GM19193 (cell line): ENCODE results near the gene DHRS3.

Source experiments
- POLR2A ChIP-seq: IDR thresholded peaks from 4 replicates; pipeline ENCODE4 v1.6.1; 2011; ENCODE audit not compliant: insufficient read depth, insufficient read length; ENCODE audit errors: extremely low read depth

The DHRS3 gene

GRCh38 chr1:12548973-12549459 lies 69.0 kb downstream of the DHRS3 start:
- TF ChIP-seq POLR2A = no peak

GRCh38 chr1:12548279-12548972 lies 69.6 kb downstream of the DHRS3 start:
- no peak for TF ChIP-seq POLR2A

- no peak for TF ChIP-seq POLR2A
Observed at GRCh38 chr1:12547586-12548225, 70.3 kb downstream of the DHRS3 start.

GRCh38 chr1:12546771-12547585 lies 71.0 kb downstream of the DHRS3 start:
- no peak for TF ChIP-seq POLR2A

GRCh38 chr1:12544992-12545391 lies 73.0 kb downstream of the DHRS3 start:
- TF ChIP-seq POLR2A = no peak

- no peak for TF ChIP-seq POLR2A
Observed at GRCh38 chr1:12544357-12544756, 73.7 kb downstream of the DHRS3 start.

- no peak for TF ChIP-seq POLR2A
Observed at GRCh38 chr1:12543740-12544154, 74.3 kb downstream of the DHRS3 start.

DNA sequence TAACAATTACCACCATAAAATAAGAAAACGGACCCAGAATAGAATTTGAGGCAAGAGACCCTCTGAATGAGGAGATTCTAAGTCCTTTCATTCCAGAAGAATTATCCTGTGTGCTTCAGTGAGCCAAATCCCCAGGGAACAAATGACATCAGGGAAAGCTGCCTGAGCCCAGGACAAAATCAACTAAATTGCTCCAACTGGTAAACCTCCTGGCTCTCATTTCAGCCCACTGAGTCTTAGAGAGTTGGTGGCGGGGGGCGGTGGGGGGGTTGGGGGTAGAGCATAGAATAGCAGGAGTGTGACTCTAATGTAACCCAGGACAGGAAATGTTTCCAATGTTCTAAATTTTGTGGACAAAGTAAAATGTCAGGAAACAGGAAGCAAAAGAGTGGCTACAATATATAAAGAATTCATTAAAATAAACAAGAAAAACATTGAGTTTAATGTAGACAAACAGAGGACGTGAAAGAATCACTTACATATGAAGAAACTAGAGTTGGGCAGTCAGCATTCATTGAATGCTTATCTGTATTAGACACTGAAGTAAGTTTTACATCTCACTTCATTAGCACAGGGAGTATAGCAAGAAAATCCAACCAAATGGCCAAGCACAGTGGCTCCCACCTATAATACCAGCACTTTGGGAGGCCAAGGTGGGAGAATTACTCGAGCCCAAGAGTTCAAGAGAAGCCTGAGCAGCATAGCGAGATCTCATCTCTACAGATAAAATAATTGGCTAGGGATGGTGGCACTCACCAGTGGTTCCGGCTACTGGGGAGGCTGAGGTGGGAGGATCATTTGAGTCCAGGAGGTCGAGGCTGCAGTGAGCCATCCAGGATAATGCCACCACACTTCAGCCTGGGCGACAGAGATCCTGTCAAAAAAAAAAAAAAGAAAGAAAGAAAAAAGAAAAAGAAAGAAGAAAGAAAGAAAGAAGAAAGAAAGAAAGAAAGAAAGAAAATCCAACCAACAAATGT lies 75.1 kb downstream of the DHRS3 start:
- no peak for TF ChIP-seq POLR2A

GRCh38 chr1:12542138-12542465 lies 75.9 kb downstream of the DHRS3 start:
- no peak for TF ChIP-seq POLR2A

GRCh38 chr1:12541274-12542137 lies 76.5 kb downstream of the DHRS3 start:
- TF ChIP-seq POLR2A = no peak

DNA sequence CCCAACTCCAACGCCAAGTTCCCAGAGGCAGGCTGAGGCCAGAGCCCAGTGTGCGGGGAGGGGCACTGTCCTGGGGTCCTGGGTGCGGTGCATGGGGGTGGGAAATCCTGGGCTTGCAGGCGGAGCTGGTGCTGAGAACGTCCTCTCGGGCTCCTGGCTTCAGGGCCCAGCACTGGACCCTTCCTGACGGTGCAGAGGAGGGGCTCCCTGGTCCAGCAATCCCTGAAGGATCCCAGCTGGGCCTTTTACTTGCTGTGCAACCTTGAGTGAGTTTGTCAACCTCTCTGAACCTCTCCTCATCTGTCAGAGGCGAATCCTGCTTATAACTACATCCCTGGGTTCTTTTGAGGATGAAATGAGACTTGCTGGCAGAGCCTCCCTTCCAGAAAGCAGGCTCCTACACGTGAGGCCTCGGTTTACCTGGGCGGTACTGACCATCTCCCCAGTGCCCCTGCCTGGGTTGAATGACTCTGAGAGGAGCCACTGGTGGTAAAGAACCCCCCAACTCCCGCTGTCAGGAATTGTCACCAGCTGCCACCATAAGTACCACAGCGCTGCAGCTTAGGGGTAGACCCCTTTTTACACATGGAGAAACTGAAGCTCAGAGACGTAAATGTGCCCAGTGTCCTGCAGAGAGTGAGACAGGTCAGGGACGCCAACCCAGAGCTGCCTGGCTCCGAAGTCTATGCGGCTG lies 77.3 kb downstream of the DHRS3 start:
- TF ChIP-seq POLR2A = no peak

- TF ChIP-seq POLR2A = no peak
Observed at GRCh38 chr1:12539705-12540579, 78.1 kb downstream of the DHRS3 start.
